ENCODE measurements around the gene CDH13. TPM values are rescaled to one million over a fixed set of nuclear protein-coding genes. Genes with fewer than 3 reads are reported as not detected.

CDH13 gene
- total and polyA plus RNA-seq, 2 of the 8 experiments (the other 6 are each of a cell fraction or from before 2014, with no cell fraction given), result 2.3 to 2.4 TPM

DNA sequence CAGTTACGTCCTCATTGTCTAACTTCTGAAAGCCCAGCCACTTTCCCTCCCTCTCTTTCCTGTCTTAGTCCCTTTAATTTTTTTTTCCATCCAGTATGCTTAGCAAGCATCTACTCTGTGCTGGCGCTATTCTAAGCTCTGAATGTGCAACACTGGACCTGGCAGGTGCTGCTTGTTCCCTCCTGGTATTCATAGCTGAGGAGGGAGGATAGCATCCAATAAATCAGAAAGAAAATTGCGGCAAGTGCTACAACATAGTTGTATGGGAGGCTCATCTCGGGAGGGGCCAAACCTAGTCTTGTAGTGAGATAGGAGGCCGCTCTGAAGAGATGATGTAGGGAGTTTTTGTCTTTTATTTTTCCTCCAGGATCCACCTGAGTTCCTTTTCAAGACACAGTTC, 723.7 kb downstream of the CDH13 start:
- Histone ChIP-seq H3K23ac (ENCODE audit: insufficient read length) (no peak overlapping the region), H3K4ac (replicated peaks; ENCODE audit: insufficient read length, low read depth, low read length) (no peak overlapping the region), H2BK5ac (ENCODE audit: low read depth, low read length) (no peak overlapping the region), H4K5ac (ENCODE audit: insufficient read length, low read depth, low read length) (no peak overlapping the region), H3K23me2 (ENCODE audit: low read depth, low read length) (no peaks in the 10 kb centered on the region), H3K36me3 (ENCODE audit: control insufficient read depth in 2 of 4, insufficient read depth in 4 of 4, low read length in 3 of 4) (no peaks in the 10 kb centered on the region), H3K14ac (ENCODE audit: insufficient read length) (no peak overlapping the region), H3K18ac (ENCODE audit: extremely low read depth, low read length) (no peak overlapping the region), H3K9ac (replicated peaks in 1 of 4; ENCODE audit: extremely low read depth in 1 of 4, low read depth in 3 of 4, low read length in 3 of 4) (no peak overlapping the region), H2BK12ac (ENCODE audit: low read depth, low read length) (no peak overlapping the region), H3K27ac (ENCODE audit: low read depth, low read length) (no peak overlapping the region), H3K4me2 (ENCODE audit: insufficient read depth in 1 of 2, low read depth in 2 of 2, low read length in 2 of 2) (no peak overlapping the region), H3K27me3 (replicated peaks in 1 of 4; ENCODE audit: control insufficient read depth in 3 of 4, extremely low read depth in 1 of 4, insufficient read depth in 3 of 4, low read length in 3 of 4) (no peaks in the 10 kb centered on the region), H3K56ac (replicated peaks; ENCODE audit: insufficient read length, low read depth, low read length) (no peak overlapping the region), H3K79me2 (ENCODE audit: control insufficient read depth in 1 of 2, insufficient read depth in 2 of 2, low read length in 2 of 2) (no peaks in the 10 kb centered on the region), H4K91ac (replicated peaks; ENCODE audit: insufficient read length, low read length) (no peak overlapping the region), H3K4me3 (ENCODE audit: extremely low read depth in 1 of 4, insufficient read depth in 2 of 4, low read depth in 3 of 4, low read length in 4 of 4) (no peak overlapping the region), H2AK5ac (ENCODE audit: low read depth, low read length) (no peak overlapping the region), H4K8ac (ENCODE audit: extremely low read depth, insufficient read depth, low read length) (no peak overlapping the region), H2AFZ (ENCODE audit: low read length) (no peak overlapping the region), H4K20me1 (replicated peaks in 1 of 2; ENCODE audit: control insufficient read depth in 1 of 2, insufficient read depth in 2 of 2, low read length in 2 of 2) (no peaks in the 10 kb centered on the region), H3K9me3 (ENCODE audit: insufficient read depth in 2 of 2, low read depth in 1 of 2, low read length in 1 of 2) (no peaks in the 10 kb centered on the region), H2BK20ac (ENCODE audit: low read length) (no peak overlapping the region), H3K79me1 (ENCODE audit: low read depth, low read length) (no peaks in the 10 kb centered on the region), H3K4me1 (replicated peaks in 1 of 4; ENCODE audit: control insufficient read depth in 3 of 4, insufficient read depth in 4 of 4, low read length in 3 of 4) (no peaks in the 10 kb centered on the region), H2BK120ac (replicated peaks; ENCODE audit: low read depth, low read length) (no peak overlapping the region), H2BK15ac (ENCODE audit: low read length) (no peak overlapping the region)
- CTCF ChIA-PET (ENCODE audit: partially characterized antibody), result interaction anchor here (1.1 to 2.1 kb wide), 5 partner anchors 19 to 135 kb away, joined by 3 to 7 read pairs (median 5); no protein-coding TSS in a partner anchor
- WGBS, 2 experiments (ENCODE audit: extremely low coverage in 1 of 2, insufficient coverage in 1 of 2, insufficient read length in 1 of 2, insufficient replicate concordance in 2 of 2, low coverage in 1 of 2, low lambda C conversion rate in 2 of 2, missing lambda C conversion rate in 1 of 2), result 86% methylated on average over 5 of the region's 5 CpGs; no CpG with 5 or more reads in 1 of the 2 experiments
- FAIRE-seq (no peak), DNase-seq (ENCODE audit: low read depth in 1 of 2, low spot score in 2 of 2) (no peak)
- TF ChIP-seq BACH1 (IDR thresholded peaks at IDR 0.05; ENCODE audit: low read length) (no peak), TAF7 (optimal IDR thresholded peaks at IDR 0.05; ENCODE audit: borderline replicate concordance, low read depth, low read length) (no peak), PHF8 (conservative IDR thresholded peaks at IDR 0.05; ENCODE audit: low read depth, low read length) (no peak), SP2 (IDR thresholded peaks at IDR 0.05; ENCODE audit: low read length) (no peak), RBBP5 (IDR thresholded peaks at IDR 0.05; ENCODE audit: borderline replicate concordance, low read depth, low read length) (no peak)
- TF ChIP-seq, protein P1, sequence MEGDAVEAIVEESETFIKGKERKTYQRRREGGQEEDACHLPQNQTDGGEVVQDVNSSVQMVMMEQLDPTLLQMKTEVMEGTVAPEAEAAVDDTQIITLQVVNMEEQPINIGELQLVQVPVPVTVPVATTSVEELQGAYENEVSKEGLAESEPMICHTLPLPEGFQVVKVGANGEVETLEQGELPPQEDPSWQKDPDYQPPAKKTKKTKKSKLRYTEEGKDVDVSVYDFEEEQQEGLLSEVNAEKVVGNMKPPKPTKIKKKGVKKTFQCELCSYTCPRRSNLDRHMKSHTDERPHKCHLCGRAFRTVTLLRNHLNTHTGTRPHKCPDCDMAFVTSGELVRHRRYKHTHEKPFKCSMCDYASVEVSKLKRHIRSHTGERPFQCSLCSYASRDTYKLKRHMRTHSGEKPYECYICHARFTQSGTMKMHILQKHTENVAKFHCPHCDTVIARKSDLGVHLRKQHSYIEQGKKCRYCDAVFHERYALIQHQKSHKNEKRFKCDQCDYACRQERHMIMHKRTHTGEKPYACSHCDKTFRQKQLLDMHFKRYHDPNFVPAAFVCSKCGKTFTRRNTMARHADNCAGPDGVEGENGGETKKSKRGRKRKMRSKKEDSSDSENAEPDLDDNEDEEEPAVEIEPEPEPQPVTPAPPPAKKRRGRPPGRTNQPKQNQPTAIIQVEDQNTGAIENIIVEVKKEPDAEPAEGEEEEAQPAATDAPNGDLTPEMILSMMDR (IDR thresholded peaks at IDR 0.05; ENCODE audit: control extremely low read depth in 1 of 3, insufficient read depth in 1 of 3, low read depth in 1 of 3, low read length in 3 of 3), result no peak
- POLR2A ChIA-PET (ENCODE audit: partially characterized antibody), result no interaction called here
